K562 (cell line): ENCODE results near the gene DYRK1A. TPM values are rescaled to one million over a fixed set of nuclear protein-coding genes. Genes with fewer than 3 reads are reported as not detected.

ENCODE experiments used
- CBFA2T2 ChIP-seq: fragments of 450-650 bp; conservative IDR thresholded peaks from 2 replicates; pipeline ENCODE4 v1.6.1; 2017; ENCODE audit warnings: mild to moderate bottlenecking
- CREM ChIP-seq: IDR thresholded peaks from 2 replicates; pipeline ENCODE4 v1.6.1; 2014; ENCODE audit warnings: antibody characterized with exemption, low read depth
- ETS2 ChIP-seq: IDR thresholded peaks from 2 replicates; pipeline ENCODE4 v1.6.1; 2016; ENCODE audit warnings: borderline replicate concordance, missing genetic modification characterization, mild to moderate bottlenecking, moderate library complexity, missing compliant biosample characterization; ENCODE audit not compliant: poor library complexity, severe bottlenecking
- EZH2 ChIP-seq: IDR thresholded peaks from 2 replicates; pipeline ENCODE4 v1.6.1; 2012; ENCODE audit warnings: low read depth, mild to moderate bottlenecking, inconsistent platforms, low read length, borderline replicate concordance
- FOSL1 ChIP-seq: fragments of 200-800 bp; sonication (Bioruptor generic); conservative IDR thresholded peaks from 2 replicates; pipeline ENCODE4 v1.6.1; 2016; ENCODE audit warnings: missing genetic modification characterization, missing compliant biosample characterization
- FUS ChIP-seq: fragments of 200-400 bp; formaldehyde crosslinking; optimal IDR thresholded peaks from 2 replicates; pipeline ENCODE3; 2017; ENCODE audit warnings: low read depth, low read length
- JUN ChIP-seq, 2 experiments: sonication (generic) in 1 of 2; formaldehyde crosslinking in 1 of 2; IDR thresholded peaks; 2 replicates each; pipeline versions ENCODE4 v1.6.1 to v1.8.0; 2012 to 2022; ENCODE audit warnings: borderline replicate concordance in 2 of 2, mild to moderate bottlenecking in 2 of 2, improper control_type of control experiment in 1 of 2, low read depth in 1 of 2, low read length in 1 of 2, missing genetic modification reagents in 1 of 2
- LARP7 ChIP-seq: fragments of 450-650 bp; IDR thresholded peaks from 2 replicates; pipeline ENCODE4 v1.6.1; 2016
- NFYB ChIP-seq: IDR thresholded peaks from 2 replicates; pipeline ENCODE4 v1.6.1; 2011; ENCODE audit warnings: mild to moderate bottlenecking, moderate library complexity; ENCODE audit not compliant: insufficient read length; ENCODE audit errors: extremely low read depth
- POLR3A ChIP-seq: IDR thresholded peaks from 2 replicates; pipeline ENCODE4 v1.6.1; 2011; ENCODE audit warnings: borderline replicate concordance, mild to moderate bottlenecking, moderate library complexity; ENCODE audit not compliant: insufficient read length, insufficient read depth; ENCODE audit errors: extremely low read depth
- RAD51 ChIP-seq: fragments of 450-650 bp; IDR thresholded peaks from 2 replicates; pipeline ENCODE4 v1.7.1; 2016; ENCODE audit warnings: low read depth, mild to moderate bottlenecking, borderline replicate concordance
- RB1 ChIP-seq: fragments of 450-650 bp; IDR thresholded peaks from 2 replicates; pipeline ENCODE4 v1.6.1; 2017; ENCODE audit warnings: low read depth, mild to moderate bottlenecking
- SIN3A ChIP-seq, 2 experiments: fragments of 150-350 bp in 1 of 2; IDR thresholded peaks; 2 replicates each; pipeline ENCODE4 v1.6.1; 2011 to 2016; ENCODE audit warnings: borderline replicate concordance in 2 of 2, low read depth in 2 of 2, low read length in 2 of 2, mild to moderate bottlenecking in 2 of 2, moderate library complexity in 2 of 2; ENCODE audit not compliant: control insufficient read depth in 1 of 2
- SIRT6 ChIP-seq: IDR thresholded peaks from one replicate; pipeline ENCODE4 v1.6.1; 2012; ENCODE audit warnings: low read depth, mild to moderate bottlenecking, control low read depth, inconsistent platforms, low read length, moderate library complexity
- polyA plus RNA-seq, 8 experiments: library from polyadenylated mRNA; depleted of rRNA in 4 of 8; stranded (reverse) in 5 of 8; unstranded in 3 of 8; fragments of >200 nt; fragmentation: Nextera tagmentation in 2 of 8; fragmentation: Illumina TruSeq in 1 of 8; extraction: Ambion mirVana in 2 of 8; extraction: Trizol in 1 of 8; gene quantifications; 2 replicates each; pipeline versions ENCODE4 v1.2.1 to v1.2.3, GENCODE V29; 2011 to 2014; ENCODE audit warnings: inconsistent platforms in 1 of 8, missing spikeins in 1 of 8
- total RNA-seq, 7 experiments: library from RNA; depleted of rRNA in 6 of 7; stranded (reverse); fragments of >200 nt in 6 of 7; fragmentation: Illumina TruSeq in 2 of 7; extraction: Trizol in 2 of 7; gene quantifications; 2 replicates each; pipeline versions ENCODE4 v1.2.1 to v1.2.3, GENCODE V29; 2011 to 2021; ENCODE audit warnings: low replicate concordance in 1 of 7
- TF ChIP-seq, protein P1 (sequence below): fragments of 450-650 bp; formaldehyde crosslinking; IDR thresholded peaks from 2 replicates; pipeline ENCODE4 v1.4.0; 2020; ENCODE audit warnings: mild to moderate bottlenecking, mixed read lengths
- TF ChIP-seq, protein P2 (sequence below): sonication (generic); formaldehyde crosslinking; IDR thresholded peaks from 2 replicates; pipeline ENCODE4 v1.8.1; 2022; ENCODE audit warnings: missing genetic modification reagents
- TF ChIP-seq, protein P3 (sequence below): fragments of 250-450 bp; sonication (Bioruptor Pico); IDR thresholded peaks from 2 replicates; pipeline ENCODE4 v1.4.0; 2020
- TF ChIP-seq, protein P4 (sequence below): sonication (generic); formaldehyde crosslinking; IDR thresholded peaks from 2 replicates; pipeline ENCODE4 v1.8.1; 2023; ENCODE audit warnings: mild to moderate bottlenecking, missing genetic modification reagents
- TF ChIP-seq, protein P5 (sequence below), 2 experiments: fragments of 450-650 bp; conservative IDR thresholded peaks; 2 replicates each; pipeline ENCODE4 v1.6.1; 2017; ENCODE audit warnings: mild to moderate bottlenecking in 2 of 2, moderate library complexity in 2 of 2

Gene DYRK1A
- total and polyA plus RNA-seq, 9 of the 15 experiments (the other 6 are each of a cell fraction or from before 2014, with no cell fraction given) = 3.7 to 64.8 (median 42.3) TPM

DNA sequence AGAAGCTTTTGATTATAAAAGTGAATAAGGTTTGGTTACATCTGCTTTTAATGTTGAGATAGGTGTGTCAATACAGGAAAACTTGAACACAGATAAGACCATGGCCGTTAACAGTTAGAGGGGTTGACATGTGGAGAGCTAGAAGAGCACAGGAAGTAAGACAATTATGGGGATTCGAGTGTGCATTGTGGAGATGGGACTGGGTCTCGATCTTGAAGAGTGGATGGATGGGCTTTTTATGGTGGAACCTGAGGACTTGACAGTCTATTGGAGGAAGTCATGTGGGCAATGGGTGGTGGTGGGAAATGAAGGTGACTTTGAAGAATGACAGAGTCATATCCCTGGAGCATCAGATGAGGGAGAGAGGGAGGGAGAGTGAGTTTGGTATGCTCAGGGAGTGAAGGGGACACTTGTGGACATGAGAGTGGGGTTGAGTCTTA is 12.1 kb downstream of the DYRK1A start (continued):
- TF ChIP-seq, protein P1, sequence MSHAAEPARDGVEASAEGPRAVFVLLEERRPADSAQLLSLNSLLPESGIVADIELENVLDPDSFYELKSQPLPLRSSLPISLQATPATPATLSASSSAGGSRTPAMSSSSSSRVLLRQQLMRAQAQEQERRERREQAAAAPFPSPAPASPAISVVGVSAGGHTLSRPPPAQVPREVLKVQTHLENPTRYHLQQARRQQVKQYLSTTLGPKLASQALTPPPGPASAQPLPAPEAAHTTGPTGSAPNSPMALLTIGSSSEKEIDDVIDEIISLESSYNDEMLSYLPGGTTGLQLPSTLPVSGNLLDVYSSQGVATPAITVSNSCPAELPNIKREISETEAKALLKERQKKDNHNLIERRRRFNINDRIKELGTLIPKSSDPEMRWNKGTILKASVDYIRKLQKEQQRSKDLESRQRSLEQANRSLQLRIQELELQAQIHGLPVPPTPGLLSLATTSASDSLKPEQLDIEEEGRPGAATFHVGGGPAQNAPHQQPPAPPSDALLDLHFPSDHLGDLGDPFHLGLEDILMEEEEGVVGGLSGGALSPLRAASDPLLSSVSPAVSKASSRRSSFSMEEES (CRISPR knock-in tag) = no peak
- TF ChIP-seq, protein P2, sequence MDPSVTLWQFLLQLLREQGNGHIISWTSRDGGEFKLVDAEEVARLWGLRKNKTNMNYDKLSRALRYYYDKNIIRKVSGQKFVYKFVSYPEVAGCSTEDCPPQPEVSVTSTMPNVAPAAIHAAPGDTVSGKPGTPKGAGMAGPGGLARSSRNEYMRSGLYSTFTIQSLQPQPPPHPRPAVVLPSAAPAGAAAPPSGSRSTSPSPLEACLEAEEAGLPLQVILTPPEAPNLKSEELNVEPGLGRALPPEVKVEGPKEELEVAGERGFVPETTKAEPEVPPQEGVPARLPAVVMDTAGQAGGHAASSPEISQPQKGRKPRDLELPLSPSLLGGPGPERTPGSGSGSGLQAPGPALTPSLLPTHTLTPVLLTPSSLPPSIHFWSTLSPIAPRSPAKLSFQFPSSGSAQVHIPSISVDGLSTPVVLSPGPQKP (CRISPR knock-in tag) = no peak
- TF ChIP-seq, protein P3, sequence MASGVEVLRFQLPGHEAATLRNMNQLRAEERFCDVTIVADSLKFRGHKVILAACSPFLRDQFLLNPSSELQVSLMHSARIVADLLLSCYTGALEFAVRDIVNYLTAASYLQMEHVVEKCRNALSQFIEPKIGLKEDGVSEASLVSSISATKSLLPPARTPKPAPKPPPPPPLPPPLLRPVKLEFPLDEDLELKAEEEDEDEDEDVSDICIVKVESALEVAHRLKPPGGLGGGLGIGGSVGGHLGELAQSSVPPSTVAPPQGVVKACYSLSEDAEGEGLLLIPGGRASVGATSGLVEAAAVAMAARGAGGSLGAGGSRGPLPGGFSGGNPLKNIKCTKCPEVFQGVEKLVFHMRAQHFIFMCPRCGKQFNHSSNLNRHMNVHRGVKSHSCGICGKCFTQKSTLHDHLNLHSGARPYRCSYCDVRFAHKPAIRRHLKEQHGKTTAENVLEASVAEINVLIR (CRISPR knock-in tag) = no peak
- TF ChIP-seq RB1 (no peak), CREM (no peak), FOSL1 (tag) (no peak), FUS (no peak), RAD51 (peak; percentile 58; the same call in 1 of the 2 replicates), EZH2 (no peak), NFYB (no peak), JUN (IDR thresholded peaks at IDR 0.05; ENCODE audit: borderline replicate concordance, low read depth, low read length) (no peak), JUN (CRISPR knock-in tag; IDR thresholded peaks at IDR 0.05; ENCODE audit: borderline replicate concordance) (no peak), SIRT6 (no peak), LARP7 (0 out of 2 replicates have a peak, but pooled peaks have one; percentile 9), ETS2 (tag) (no peak), CBFA2T2 (no peak; the same call in 1 of the 2 replicates), POLR3A (no peak), SIN3A (IDR thresholded peaks at IDR 0.05; ENCODE audit: borderline replicate concordance in 2 of 2, control insufficient read depth in 1 of 2, low read depth in 2 of 2, low read length in 2 of 2) (no peak)
- TF ChIP-seq, protein P4, sequence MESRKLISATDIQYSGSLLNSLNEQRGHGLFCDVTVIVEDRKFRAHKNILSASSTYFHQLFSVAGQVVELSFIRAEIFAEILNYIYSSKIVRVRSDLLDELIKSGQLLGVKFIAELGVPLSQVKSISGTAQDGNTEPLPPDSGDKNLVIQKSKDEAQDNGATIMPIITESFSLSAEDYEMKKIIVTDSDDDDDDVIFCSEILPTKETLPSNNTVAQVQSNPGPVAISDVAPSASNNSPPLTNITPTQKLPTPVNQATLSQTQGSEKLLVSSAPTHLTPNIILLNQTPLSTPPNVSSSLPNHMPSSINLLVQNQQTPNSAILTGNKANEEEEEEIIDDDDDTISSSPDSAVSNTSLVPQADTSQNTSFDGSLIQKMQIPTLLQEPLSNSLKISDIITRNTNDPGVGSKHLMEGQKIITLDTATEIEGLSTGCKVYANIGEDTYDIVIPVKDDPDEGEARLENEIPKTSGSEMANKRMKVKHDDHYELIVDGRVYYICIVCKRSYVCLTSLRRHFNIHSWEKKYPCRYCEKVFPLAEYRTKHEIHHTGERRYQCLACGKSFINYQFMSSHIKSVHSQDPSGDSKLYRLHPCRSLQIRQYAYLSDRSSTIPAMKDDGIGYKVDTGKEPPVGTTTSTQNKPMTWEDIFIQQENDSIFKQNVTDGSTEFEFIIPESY (CRISPR knock-in tag) = no peak
- TF ChIP-seq, protein P5, sequence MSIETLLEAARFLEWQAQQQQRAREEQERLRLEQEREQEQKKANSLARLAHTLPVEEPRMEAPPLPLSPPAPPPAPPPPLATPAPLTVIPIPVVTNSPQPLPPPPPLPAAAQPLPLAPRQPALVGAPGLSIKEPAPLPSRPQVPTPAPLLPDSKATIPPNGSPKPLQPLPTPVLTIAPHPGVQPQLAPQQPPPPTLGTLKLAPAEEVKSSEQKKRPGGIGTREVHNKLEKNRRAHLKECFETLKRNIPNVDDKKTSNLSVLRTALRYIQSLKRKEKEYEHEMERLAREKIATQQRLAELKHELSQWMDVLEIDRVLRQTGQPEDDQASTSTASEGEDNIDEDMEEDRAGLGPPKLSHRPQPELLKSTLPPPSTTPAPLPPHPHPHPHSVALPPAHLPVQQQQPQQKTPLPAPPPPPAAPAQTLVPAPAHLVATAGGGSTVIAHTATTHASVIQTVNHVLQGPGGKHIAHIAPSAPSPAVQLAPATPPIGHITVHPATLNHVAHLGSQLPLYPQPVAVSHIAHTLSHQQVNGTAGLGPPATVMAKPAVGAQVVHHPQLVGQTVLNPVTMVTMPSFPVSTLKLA (conservative IDR thresholded peaks at IDR 0.05) = peak; percentile 55 to 74
